KMS-11 (cell line): ENCODE measurements around the gene TRPM4.

Experiments
- H2AFZ ChIP-seq: fragments of 200-600 bp; sonication (generic); 2 replicates; pipeline ENCODE4 v1.6.1; 2016; ENCODE audit warnings: antibody characterized with exemption, mixed run types, low read depth
- H3K27ac ChIP-seq: fragments of 200-600 bp; sonication (generic); 2 replicates; pipeline ENCODE4 v1.6.1; 2016; ENCODE audit warnings: mild to moderate bottlenecking, mixed run types
- H3K27me3 ChIP-seq: fragments of 200-600 bp; sonication (generic); 2 replicates; pipeline ENCODE4 v1.6.1; 2017; ENCODE audit warnings: mild to moderate bottlenecking, low read depth, mixed run types, moderate library complexity; ENCODE audit not compliant: insufficient read depth
- H3K36me3 ChIP-seq: fragments of 200-600 bp; sonication (generic); 2 replicates; pipeline ENCODE4 v1.6.1; 2017; ENCODE audit warnings: mild to moderate bottlenecking, mixed run types; ENCODE audit not compliant: insufficient read depth
- H3K4me1 ChIP-seq: fragments of 200-600 bp; sonication (generic); 2 replicates; pipeline ENCODE4 v1.6.1; 2016; ENCODE audit warnings: mild to moderate bottlenecking, low read depth, mixed run types; ENCODE audit not compliant: poor library complexity, severe bottlenecking
- H3K4me2 ChIP-seq: fragments of 200-600 bp; sonication (generic); 2 replicates; pipeline ENCODE4 v1.7.0; 2016; ENCODE audit warnings: mild to moderate bottlenecking, mixed run types
- H3K4me3 ChIP-seq: fragments of 200-600 bp; sonication (generic); IDR thresholded peaks from 2 replicates; pipeline ENCODE4 v1.6.1; 2017; ENCODE audit warnings: low read depth, low read length, mixed read lengths; ENCODE audit not compliant: insufficient read depth
- H3K79me2 ChIP-seq: fragments of 200-600 bp; sonication (generic); 2 replicates; pipeline ENCODE4 v1.6.1; 2016; ENCODE audit warnings: low read depth, mixed run types; ENCODE audit not compliant: insufficient read depth
- H3K9ac ChIP-seq: fragments of 200-600 bp; sonication (generic); 2 replicates; pipeline ENCODE4 v1.6.1; 2016; ENCODE audit warnings: mild to moderate bottlenecking, mixed run types
- H4K20me1 ChIP-seq: fragments of 200-600 bp; sonication (generic); 2 replicates; pipeline ENCODE4 v1.6.1; 2016; ENCODE audit warnings: mild to moderate bottlenecking, mixed run types; ENCODE audit not compliant: insufficient read depth
- TF ChIP-seq, protein P1 (sequence below): fragments of 200-600 bp; sonication (generic); conservative IDR thresholded peaks from 2 replicates; pipeline ENCODE4 v1.6.1; 2017; ENCODE audit warnings: low read depth, mild to moderate bottlenecking, antibody characterized with exemption, low read length, moderate library complexity, mixed read lengths

The TRPM4 gene

DNA sequence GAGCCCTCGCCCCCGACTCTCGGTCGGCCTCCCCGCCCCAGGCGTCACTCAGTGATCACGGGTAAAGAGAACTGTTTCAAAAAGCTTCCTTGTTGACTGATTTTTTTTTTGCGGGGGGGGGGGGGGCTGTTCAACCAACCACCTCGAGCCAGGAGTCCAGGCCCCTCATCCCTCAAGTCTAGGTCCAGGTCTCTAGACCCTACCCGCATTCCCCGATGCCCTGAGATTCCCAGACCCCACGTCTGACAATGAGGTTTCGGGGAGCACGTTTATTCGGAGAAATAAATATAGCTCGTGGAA is 6.7 kb upstream of the TRPM4 start:
- H3K27me3 ChIP-seq = peaks cover 78% of the 10 kb centered on the region
- H3K4me3 ChIP-seq = no peak overlapping the region
- H2AFZ ChIP-seq = no peak overlapping the region; the same call in 1 of the 2 replicates
- H3K79me2 ChIP-seq = no peaks in the 10 kb centered on the region
- H3K36me3 ChIP-seq = no peaks in the 10 kb centered on the region
- no peak overlapping the region for H3K9ac ChIP-seq
- peak overlapping the region; percentile 100 for H3K4me2 ChIP-seq
- TF ChIP-seq, protein P1, sequence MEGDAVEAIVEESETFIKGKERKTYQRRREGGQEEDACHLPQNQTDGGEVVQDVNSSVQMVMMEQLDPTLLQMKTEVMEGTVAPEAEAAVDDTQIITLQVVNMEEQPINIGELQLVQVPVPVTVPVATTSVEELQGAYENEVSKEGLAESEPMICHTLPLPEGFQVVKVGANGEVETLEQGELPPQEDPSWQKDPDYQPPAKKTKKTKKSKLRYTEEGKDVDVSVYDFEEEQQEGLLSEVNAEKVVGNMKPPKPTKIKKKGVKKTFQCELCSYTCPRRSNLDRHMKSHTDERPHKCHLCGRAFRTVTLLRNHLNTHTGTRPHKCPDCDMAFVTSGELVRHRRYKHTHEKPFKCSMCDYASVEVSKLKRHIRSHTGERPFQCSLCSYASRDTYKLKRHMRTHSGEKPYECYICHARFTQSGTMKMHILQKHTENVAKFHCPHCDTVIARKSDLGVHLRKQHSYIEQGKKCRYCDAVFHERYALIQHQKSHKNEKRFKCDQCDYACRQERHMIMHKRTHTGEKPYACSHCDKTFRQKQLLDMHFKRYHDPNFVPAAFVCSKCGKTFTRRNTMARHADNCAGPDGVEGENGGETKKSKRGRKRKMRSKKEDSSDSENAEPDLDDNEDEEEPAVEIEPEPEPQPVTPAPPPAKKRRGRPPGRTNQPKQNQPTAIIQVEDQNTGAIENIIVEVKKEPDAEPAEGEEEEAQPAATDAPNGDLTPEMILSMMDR = no peak
- no peaks in the 10 kb centered on the region for H4K20me1 ChIP-seq
- H3K27ac ChIP-seq = no peak overlapping the region
- H3K4me1 ChIP-seq = peaks cover 24% of the 10 kb centered on the region

DNA sequence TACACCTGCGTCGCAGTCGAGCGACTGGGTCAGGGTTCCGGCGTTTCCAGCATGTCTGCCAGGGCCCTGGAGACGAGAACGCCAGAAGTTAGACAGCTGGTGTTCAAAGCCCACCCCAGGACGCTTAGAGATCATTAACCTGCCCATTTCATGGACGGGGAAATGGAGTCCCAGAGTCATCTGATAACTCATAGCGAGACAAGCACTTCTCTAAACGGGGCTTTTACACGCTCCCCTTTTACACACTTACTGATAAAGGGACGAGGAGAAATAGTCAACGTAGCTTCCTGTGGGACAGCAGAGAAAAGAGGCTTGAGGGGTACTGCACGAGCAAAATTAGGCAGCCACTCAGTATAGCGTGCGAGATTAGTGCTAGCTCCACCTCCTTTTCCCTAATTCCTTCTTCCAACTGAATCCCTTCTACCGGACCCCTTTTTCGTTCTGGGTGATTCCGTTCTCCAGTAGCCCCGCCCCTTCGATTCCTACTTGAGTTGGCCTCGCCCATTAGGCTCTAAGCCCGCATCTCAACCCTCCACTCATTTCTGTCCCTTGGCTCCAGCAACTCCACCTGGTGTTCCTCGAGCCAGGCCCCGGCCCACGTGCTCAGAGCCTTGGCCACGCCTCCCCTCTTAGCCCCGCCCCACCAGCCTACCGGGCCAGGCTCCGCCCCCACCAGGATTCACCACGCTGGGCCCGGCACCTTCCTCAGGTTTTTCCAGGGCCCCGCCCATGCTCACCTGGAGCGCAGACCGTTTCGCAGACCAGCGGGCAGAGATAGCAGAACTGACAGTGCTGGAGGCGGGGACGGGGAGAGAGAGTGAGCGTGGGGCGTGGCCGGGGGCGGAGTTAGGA is 6.1 kb upstream of the TRPM4 start:
- H3K27ac ChIP-seq = no peak overlapping the region
- no peaks in the 10 kb centered on the region for H3K36me3 ChIP-seq
- no peak overlapping the region for H3K4me3 ChIP-seq
- 0 out of 2 replicates have a peak overlapping the region, but pooled peaks have one; percentile 23 for H2AFZ ChIP-seq
- no peaks in the 10 kb centered on the region for H3K79me2 ChIP-seq
- H3K4me2 ChIP-seq = peak overlapping the region; percentile 100
- H4K20me1 ChIP-seq = no peaks in the 10 kb centered on the region
- no peak overlapping the region for H3K9ac ChIP-seq
- peaks cover 21% of the 10 kb centered on the region for H3K4me1 ChIP-seq
- TF ChIP-seq, protein P1 = no peak
- H3K27me3 ChIP-seq = peaks cover 79% of the 10 kb centered on the region

DNA sequence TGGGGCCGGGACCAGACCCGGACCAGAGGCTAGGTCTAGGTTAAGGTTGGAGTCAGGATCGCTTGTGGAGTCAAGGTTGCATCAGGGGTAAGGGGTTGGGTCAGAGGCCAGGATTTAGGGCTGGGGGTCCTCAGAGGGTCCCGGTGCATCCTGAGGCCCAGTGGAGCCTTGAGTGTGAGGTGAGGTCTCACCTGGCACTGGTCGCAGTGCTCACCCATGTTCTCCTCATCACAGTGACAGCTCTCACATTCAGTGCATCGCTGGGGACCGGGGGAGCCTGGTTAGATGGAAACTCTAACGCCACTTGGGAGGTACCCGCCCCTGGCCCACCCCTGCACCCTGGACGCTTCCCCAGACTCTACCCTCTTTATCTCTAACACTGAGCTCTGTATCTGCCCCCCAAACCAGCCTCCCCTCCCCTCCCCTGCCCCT is 5.5 kb upstream of the TRPM4 start:
- TF ChIP-seq, protein P1 = no peak
- H3K27ac ChIP-seq = no peak overlapping the region
- H3K4me3 ChIP-seq = no peak overlapping the region
- peak overlapping the region; percentile 100 for H3K4me2 ChIP-seq
- H3K79me2 ChIP-seq = no peaks in the 10 kb centered on the region
- peaks cover 21% of the 10 kb centered on the region for H3K4me1 ChIP-seq
- H2AFZ ChIP-seq = 0 out of 2 replicates have a peak overlapping the region, but pooled peaks have one; percentile 23
- no peaks in the 10 kb centered on the region for H3K36me3 ChIP-seq
- no peaks in the 10 kb centered on the region for H4K20me1 ChIP-seq
- no peak overlapping the region for H3K9ac ChIP-seq
- peaks cover 74% of the 10 kb centered on the region for H3K27me3 ChIP-seq

DNA sequence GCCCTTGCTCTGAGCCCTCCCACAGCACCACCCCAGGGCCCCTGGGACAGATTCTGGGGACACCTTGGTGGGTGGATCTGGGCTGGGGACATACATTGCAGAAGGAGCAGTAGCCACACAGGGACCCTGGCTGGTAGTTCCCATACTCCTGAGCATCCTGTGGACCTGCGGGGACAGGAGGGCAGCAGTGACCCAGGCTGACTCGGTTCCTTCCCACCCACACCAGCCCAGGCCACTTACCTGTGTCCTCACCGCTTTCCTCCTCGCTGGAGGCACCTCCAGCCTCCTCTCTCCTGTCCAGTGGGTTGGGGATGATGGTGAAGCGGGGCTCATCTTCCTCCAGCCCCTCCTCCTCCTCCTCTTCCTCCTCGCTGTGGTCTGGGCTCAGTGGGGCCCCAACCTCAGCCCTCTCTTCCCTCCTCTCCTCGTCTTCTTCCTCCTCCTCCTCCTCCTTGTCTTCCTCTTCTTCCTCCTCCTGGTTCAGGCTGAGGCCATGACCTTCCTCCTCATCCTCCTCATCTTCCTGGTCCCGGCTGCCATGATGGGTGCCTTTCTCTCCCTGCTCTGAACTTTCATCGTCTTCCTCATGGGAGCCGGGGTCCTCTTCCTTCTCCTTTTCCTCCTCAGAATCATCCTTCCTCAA is 4.3 kb upstream of the TRPM4 start:
- H3K4me1 ChIP-seq = peaks cover 32% of the 10 kb centered on the region
- H3K27ac ChIP-seq = no peak overlapping the region
- peaks cover 76% of the 10 kb centered on the region for H3K27me3 ChIP-seq
- H3K9ac ChIP-seq = no peak overlapping the region
- H3K36me3 ChIP-seq = no peaks in the 10 kb centered on the region
- no peaks in the 10 kb centered on the region for H3K79me2 ChIP-seq
- H3K4me3 ChIP-seq = no peak overlapping the region
- H4K20me1 ChIP-seq = no peaks in the 10 kb centered on the region
- no peak overlapping the region for H2AFZ ChIP-seq
- H3K4me2 ChIP-seq = no peak overlapping the region
- TF ChIP-seq, protein P1 = no peak
